Measurements from ENCODE around the gene STX17. TPM values are rescaled to one million over a fixed set of nuclear protein-coding genes. Genes with fewer than 3 reads are reported as not detected.

Gene STX17
- total RNA-seq, 4 donors from 2014 or later, result 43.5 to 66.7 (median 50.8) TPM

DNA sequence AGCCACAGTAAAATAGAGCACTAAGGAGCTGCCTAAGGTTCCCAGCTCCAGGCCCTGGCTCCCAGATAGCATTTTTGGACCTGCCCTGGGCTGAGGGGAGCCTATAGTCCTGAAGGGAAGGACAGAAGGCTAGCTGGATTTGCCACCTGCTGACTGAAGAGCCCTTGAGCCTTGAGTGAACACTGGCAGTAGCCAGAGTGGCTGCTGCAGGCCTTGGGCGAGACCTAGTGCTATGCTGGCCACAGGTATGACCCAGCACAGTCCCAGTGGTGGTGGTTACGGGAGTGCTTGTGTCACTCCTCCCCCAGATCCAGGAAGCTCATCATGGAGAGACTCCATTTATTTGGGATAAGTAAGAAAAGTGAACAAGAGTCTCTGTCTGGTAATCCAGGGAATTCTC is 10.3 kb upstream of the STX17 start:
- Histone ChIP-seq H3K36me3 (no peaks in the 10 kb centered on the region), H3K4me1 (peaks cover 0 to 4% of the 10 kb centered on the region in 2 donors), H3K4me3 (replicated peaks in 1 of 3) (no peak overlapping the region), H3K9me3 (no peaks in the 10 kb centered on the region), H3K27me3 (no peaks in the 10 kb centered on the region), H3K27ac (no peak overlapping the region)
- intact Hi-C loops (cut with DNase I), result no loop called here
- TF ChIP-seq POLR2A (IDR thresholded peaks at IDR 0.05) (no peak), CTCF (IDR thresholded peaks at IDR 0.05) (no peak)
- 88 to 94% methylated on average over 2 of the region's 2 CpGs for WGBS, 2 donors
- DNase-seq, result peak; percentile 31 to 34

DNA sequence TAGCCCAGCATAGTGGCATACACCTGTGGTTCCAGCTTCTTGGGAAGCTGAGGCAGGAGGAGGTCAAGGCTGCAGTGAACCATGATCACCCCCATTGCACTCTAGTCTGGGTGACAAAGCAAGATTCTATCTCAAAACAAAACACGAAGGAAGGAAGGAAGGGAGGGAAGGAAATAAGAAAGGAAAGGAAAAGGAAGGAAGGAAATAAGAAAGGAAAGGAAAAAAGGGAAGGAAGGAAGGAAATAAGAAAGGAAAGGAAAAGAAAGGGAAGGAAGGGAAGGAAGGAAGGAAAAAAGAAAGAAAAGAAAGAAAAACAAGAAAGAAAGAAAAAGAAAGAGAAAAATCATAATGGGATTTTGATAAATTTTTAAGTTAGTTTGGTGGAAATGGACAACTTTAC is 3.1 kb upstream of the STX17 start:
- 74 to 87% methylated on average over 1 of the region's 1 CpG for WGBS, 2 donors
- no peak for DNase-seq
- peaks cover 5 to 9% of the 10 kb centered on the region in 2 donors for H3K4me1 ChIP-seq
- TF ChIP-seq POLR2A (IDR thresholded peaks at IDR 0.05), result no peak
- no peak for TF ChIP-seq CTCF (IDR thresholded peaks at IDR 0.05)
- intact Hi-C loops (cut with DNase I), result loop anchor here (5.0 kb wide), 1 partner anchor 76 kb away; no protein-coding TSS in a partner anchor
- no peak overlapping the region for H3K27ac ChIP-seq
- H3K36me3 ChIP-seq, result no peaks in the 10 kb centered on the region
- H3K9me3 ChIP-seq, result no peaks in the 10 kb centered on the region
- H3K27me3 ChIP-seq, result no peaks in the 10 kb centered on the region
- H3K4me3 ChIP-seq (replicated peaks in 1 of 3), result no peak overlapping the region

- Histone ChIP-seq H3K36me3 (no peaks in the 10 kb centered on the region), H3K9me3 (no peaks in the 10 kb centered on the region), H3K4me3 (replicated peaks in 1 of 3) (peak overlapping the region in 2 of 3 donors; percentile 57 to 83), H3K4me1 (peaks cover 9% of the 10 kb centered on the region in 2 donors), H3K27ac (peak overlapping the region; percentile 88 to 99 (median 98)), H3K27me3 (no peaks in the 10 kb centered on the region)
- intact Hi-C loops (cut with DNase I), result loop anchor here (5.0 kb wide), 2 partner anchors 89 to 191 kb away; partner anchors contain the start of genes ERP44 and INVS
- no peak for TF ChIP-seq POLR2A (IDR thresholded peaks at IDR 0.05)
- TF ChIP-seq CTCF (IDR thresholded peaks at IDR 0.05), result no peak
- peak; percentile 21 to 26 for DNase-seq
- 24 to 26% methylated on average over 9 of the region's 9 CpGs for WGBS, 2 donors
Measured at GRCh38 chr9:99905833-99906402, 536 bp upstream of the STX17 start.

GRCh38 chr9:99907208-99907532 is 716 bp downstream of the STX17 start:
- peak overlapping the region; percentile 57 to 88 (median 83) for H3K4me3 ChIP-seq (replicated peaks in 1 of 3)
- no peaks in the 10 kb centered on the region for H3K27me3 ChIP-seq
- H3K4me1 ChIP-seq, result peaks cover 9% of the 10 kb centered on the region in 2 donors
- intact Hi-C loops (cut with DNase I), result loop anchor here (5.0 kb wide), 2 partner anchors 90 to 190 kb away; partner anchors contain the start of genes ERP44 and INVS
- H3K36me3 ChIP-seq, result no peaks in the 10 kb centered on the region
- no peak for TF ChIP-seq CTCF (IDR thresholded peaks at IDR 0.05)
- TF ChIP-seq POLR2A (IDR thresholded peaks at IDR 0.05), result no peak
- no peaks in the 10 kb centered on the region for H3K9me3 ChIP-seq
- 1 to 4% methylated on average over 9 of the region's 9 CpGs for WGBS, 2 donors
- DNase-seq, result no peak
- H3K27ac ChIP-seq, result peak overlapping the region; percentile 88 to 99 (median 98)

DNA sequence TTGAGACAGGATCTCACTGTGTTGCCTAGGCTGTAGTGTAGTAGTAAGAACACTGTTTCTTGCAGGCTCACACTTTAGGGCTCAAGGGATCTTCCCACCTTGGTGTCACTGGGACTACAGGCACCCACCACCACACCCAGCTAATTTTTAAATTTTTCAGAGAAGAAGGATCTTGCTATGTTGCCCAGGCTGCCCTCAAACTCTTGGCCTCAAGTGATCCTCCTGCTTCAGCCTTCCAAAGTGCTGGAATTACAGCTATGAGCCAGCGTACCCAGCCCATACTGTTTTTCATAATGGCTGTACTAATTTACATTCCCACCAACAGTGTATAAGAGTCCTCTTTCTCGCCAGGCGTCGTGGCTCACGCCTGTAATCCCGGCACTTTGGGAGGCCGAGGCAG is 5.1 kb downstream of the STX17 start:
- no peak overlapping the region for H3K4me3 ChIP-seq (replicated peaks in 1 of 3)
- H3K9me3 ChIP-seq, result no peaks in the 10 kb centered on the region
- TF ChIP-seq POLR2A (IDR thresholded peaks at IDR 0.05), result no peak
- no peak for TF ChIP-seq CTCF (IDR thresholded peaks at IDR 0.05)
- 99% methylated on average over 7 of the region's 7 CpGs for WGBS, 2 donors
- peaks cover 0 to 7% of the 10 kb centered on the region in 2 donors for H3K36me3 ChIP-seq
- peaks cover 9 to 12% of the 10 kb centered on the region in 2 donors for H3K4me1 ChIP-seq
- no peaks in the 10 kb centered on the region for H3K27me3 ChIP-seq
- intact Hi-C loops (cut with DNase I), result no loop called here
- no peak for DNase-seq
- no peak overlapping the region for H3K27ac ChIP-seq

Data from thyroid gland (tissue), 4 donors.